ES-I3 (cell line): ENCODE results near the gene CYLD.

Experiments
- H3K36me3 ChIP-seq: 2 replicates; pipeline ENCODE4 v1.6.1; 2013; ENCODE audit warnings: mild to moderate bottlenecking, low read length, control low read depth, moderate library complexity; ENCODE audit not compliant: insufficient read depth
- H3K4me1 ChIP-seq: 2 replicates; pipeline ENCODE4 v1.6.1; 2013; ENCODE audit warnings: mild to moderate bottlenecking, control low read depth, low read length; ENCODE audit not compliant: insufficient read depth
- H3K9ac ChIP-seq: 2 replicates; pipeline ENCODE4 v1.6.1; 2013; ENCODE audit warnings: low read depth, mild to moderate bottlenecking, low read length, moderate library complexity
- H3K9me3 ChIP-seq: 2 replicates; pipeline ENCODE4 v1.6.1; 2013; ENCODE audit warnings: mild to moderate bottlenecking, low read length, moderate library complexity; ENCODE audit not compliant: control insufficient read depth, insufficient read depth

Gene CYLD

GRCh38 chr16:50818380-50818779 lies 76.5 kb downstream of the CYLD start:
- no peaks in the 10 kb centered on the region for H3K36me3 ChIP-seq
- no peaks in the 10 kb centered on the region for H3K4me1 ChIP-seq
- no peak overlapping the region for H3K9ac ChIP-seq
- no peaks in the 10 kb centered on the region for H3K9me3 ChIP-seq

- no peak overlapping the region for H3K9ac ChIP-seq
- H3K4me1 ChIP-seq = no peaks in the 10 kb centered on the region
- no peaks in the 10 kb centered on the region for H3K9me3 ChIP-seq
- H3K36me3 ChIP-seq = no peaks in the 10 kb centered on the region
Observed at GRCh38 chr16:50819706-50820105, 77.8 kb downstream of the CYLD start.

GRCh38 chr16:50820225-50820624 lies 78.3 kb downstream of the CYLD start:
- Histone ChIP-seq H3K9ac (no peak overlapping the region), H3K36me3 (no peaks in the 10 kb centered on the region), H3K4me1 (no peaks in the 10 kb centered on the region), H3K9me3 (no peaks in the 10 kb centered on the region)

- Histone ChIP-seq H3K9me3 (no peaks in the 10 kb centered on the region), H3K4me1 (no peaks in the 10 kb centered on the region), H3K36me3 (no peaks in the 10 kb centered on the region), H3K9ac (no peak overlapping the region)
Observed at GRCh38 chr16:50821586-50821985, 79.7 kb downstream of the CYLD start.

GRCh38 chr16:50822671-50823070 lies 80.8 kb downstream of the CYLD start:
- H3K9ac ChIP-seq = no peak overlapping the region
- H3K36me3 ChIP-seq = no peaks in the 10 kb centered on the region
- H3K9me3 ChIP-seq = no peaks in the 10 kb centered on the region
- H3K4me1 ChIP-seq = no peaks in the 10 kb centered on the region

- no peaks in the 10 kb centered on the region for H3K36me3 ChIP-seq
- no peaks in the 10 kb centered on the region for H3K9me3 ChIP-seq
- H3K4me1 ChIP-seq = no peaks in the 10 kb centered on the region
- H3K9ac ChIP-seq = no peak overlapping the region
Observed at GRCh38 chr16:50826797-50827316, 85.0 kb downstream of the CYLD start.

GRCh38 chr16:50828164-50828702 lies 86.3 kb downstream of the CYLD start:
- Histone ChIP-seq H3K9ac (no peak overlapping the region), H3K9me3 (peaks cover 4% of the 10 kb centered on the region), H3K4me1 (no peaks in the 10 kb centered on the region), H3K36me3 (no peaks in the 10 kb centered on the region)

- Histone ChIP-seq H3K4me1 (no peaks in the 10 kb centered on the region), H3K9ac (no peak overlapping the region), H3K9me3 (peaks cover 5% of the 10 kb centered on the region), H3K36me3 (no peaks in the 10 kb centered on the region)
Observed at GRCh38 chr16:50830698-50831097, 88.8 kb downstream of the CYLD start.

- Histone ChIP-seq H3K36me3 (no peaks in the 10 kb centered on the region), H3K9me3 (peaks cover 5% of the 10 kb centered on the region), H3K4me1 (no peaks in the 10 kb centered on the region), H3K9ac (no peak overlapping the region)
Observed at GRCh38 chr16:50831751-50832150, 89.9 kb downstream of the CYLD start.

GRCh38 chr16:50833929-50834328 lies 92.0 kb downstream of the CYLD start:
- no peaks in the 10 kb centered on the region for H3K36me3 ChIP-seq
- no peak overlapping the region for H3K9ac ChIP-seq
- peaks cover 5% of the 10 kb centered on the region for H3K9me3 ChIP-seq
- no peaks in the 10 kb centered on the region for H3K4me1 ChIP-seq

- no peaks in the 10 kb centered on the region for H3K36me3 ChIP-seq
- H3K4me1 ChIP-seq = no peaks in the 10 kb centered on the region
- peaks cover 5% of the 10 kb centered on the region for H3K9me3 ChIP-seq
- no peak overlapping the region for H3K9ac ChIP-seq
Observed at GRCh38 chr16:50834701-50835100, 92.8 kb downstream of the CYLD start.

- Histone ChIP-seq H3K9ac (no peak overlapping the region), H3K4me1 (no peaks in the 10 kb centered on the region), H3K9me3 (peaks cover 5% of the 10 kb centered on the region), H3K36me3 (no peaks in the 10 kb centered on the region)
Observed at GRCh38 chr16:50835358-50836060, 93.6 kb downstream of the CYLD start.

- Histone ChIP-seq H3K36me3 (no peaks in the 10 kb centered on the region), H3K9ac (no peak overlapping the region), H3K4me1 (no peaks in the 10 kb centered on the region), H3K9me3 (peaks cover 5% of the 10 kb centered on the region)
Observed at GRCh38 chr16:50836121-50836621, 94.3 kb downstream of the CYLD start.

- no peaks in the 10 kb centered on the region for H3K36me3 ChIP-seq
- no peaks in the 10 kb centered on the region; the same call in 1 of the 2 replicates for H3K4me1 ChIP-seq
- H3K9me3 ChIP-seq = peaks cover 5% of the 10 kb centered on the region
- H3K9ac ChIP-seq = no peak overlapping the region
Observed at GRCh38 chr16:50837324-50837723, 95.4 kb downstream of the CYLD start.

- Histone ChIP-seq H3K9ac (no peak overlapping the region), H3K9me3 (peaks cover 1% of the 10 kb centered on the region; the same call in 1 of the 2 replicates), H3K36me3 (no peaks in the 10 kb centered on the region), H3K4me1 (no peaks in the 10 kb centered on the region; the same call in 1 of the 2 replicates)
Observed at GRCh38 chr16:50838165-50838564, 96.3 kb downstream of the CYLD start.
